Measurements from ENCODE around the gene SOX9.

SOX9 gene

GRCh38 chr17:72093707-72094106 is 27.1 kb upstream of the SOX9 start:
- Histone ChIP-seq H3K36me3 (ENCODE audit: control insufficient read depth, insufficient read depth, low read length) (no peaks in the 10 kb centered on the region), H3K27ac (ENCODE audit: insufficient read depth, low read length, poor library complexity, severe bottlenecking) (no peak overlapping the region), H3K9me3 (ENCODE audit: control insufficient read depth, low read length) (no peaks in the 10 kb centered on the region), H3K27me3 (replicated peaks; ENCODE audit: control insufficient read depth, insufficient read depth, low read length, poor library complexity, severe bottlenecking) (no peaks in the 10 kb centered on the region), H3K4me3 (ENCODE audit: insufficient read depth, low read depth, low read length, poor library complexity, severe bottlenecking) (no peak overlapping the region), H3K4me1 (ENCODE audit: control insufficient read depth, insufficient read depth, low read length, poor library complexity, severe bottlenecking) (no peaks in the 10 kb centered on the region)
- no peak for DNase-seq

DNA sequence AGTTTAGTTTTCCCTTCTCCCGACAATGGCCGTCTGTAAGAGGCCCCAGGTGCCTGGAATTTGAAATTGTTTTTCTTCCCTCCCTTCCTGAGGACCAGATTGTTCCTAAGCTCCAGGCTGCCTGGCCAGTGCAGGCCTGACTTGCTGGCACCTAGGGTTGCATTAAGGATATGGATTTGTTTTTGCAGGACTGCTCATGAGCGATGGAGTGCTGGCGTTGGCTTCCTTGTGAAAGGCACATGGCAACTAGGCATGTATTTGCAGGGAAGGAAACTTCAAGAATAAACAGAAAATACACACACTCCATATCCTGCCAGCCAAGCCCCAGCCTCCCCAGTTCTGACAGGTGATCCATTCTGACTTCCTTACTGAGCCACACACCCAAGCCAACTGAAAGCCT is 25.5 kb upstream of the SOX9 start:
- Histone ChIP-seq H3K9me3 (ENCODE audit: control insufficient read depth, low read length) (no peaks in the 10 kb centered on the region), H3K4me1 (ENCODE audit: control insufficient read depth, insufficient read depth, low read length, poor library complexity, severe bottlenecking) (no peaks in the 10 kb centered on the region), H3K4me3 (ENCODE audit: insufficient read depth, low read depth, low read length, poor library complexity, severe bottlenecking) (no peak overlapping the region), H3K27ac (ENCODE audit: insufficient read depth, low read length, poor library complexity, severe bottlenecking) (no peak overlapping the region), H3K27me3 (replicated peaks; ENCODE audit: control insufficient read depth, insufficient read depth, low read length, poor library complexity, severe bottlenecking) (no peaks in the 10 kb centered on the region), H3K36me3 (ENCODE audit: control insufficient read depth, insufficient read depth, low read length) (no peaks in the 10 kb centered on the region)
- DNase-seq, result no peak

DNA sequence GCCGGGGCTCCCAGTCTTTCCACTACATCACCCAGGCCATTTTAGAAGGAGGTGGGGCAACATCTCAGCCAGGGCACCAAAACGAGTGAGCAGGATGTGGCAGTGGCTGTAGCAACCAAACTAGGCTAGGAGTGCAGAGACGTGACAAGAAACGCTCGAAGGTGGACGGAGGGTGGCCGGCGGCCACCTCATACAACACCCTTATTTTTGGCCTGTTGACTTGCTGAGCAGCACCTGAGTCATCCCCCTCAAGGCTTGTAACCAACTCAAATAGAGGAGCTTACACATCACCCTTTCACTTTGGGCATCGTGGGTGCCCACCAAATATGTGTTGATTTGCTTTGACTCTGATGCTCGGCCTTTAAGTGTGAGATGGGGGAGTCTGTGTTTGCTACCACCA is 23.7 kb upstream of the SOX9 start:
- Histone ChIP-seq H3K4me3 (ENCODE audit: insufficient read depth, low read depth, low read length, poor library complexity, severe bottlenecking) (no peak overlapping the region), H3K27ac (ENCODE audit: insufficient read depth, low read length, poor library complexity, severe bottlenecking) (no peak overlapping the region), H3K4me1 (ENCODE audit: control insufficient read depth, insufficient read depth, low read length, poor library complexity, severe bottlenecking) (no peaks in the 10 kb centered on the region), H3K27me3 (replicated peaks; ENCODE audit: control insufficient read depth, insufficient read depth, low read length, poor library complexity, severe bottlenecking) (no peaks in the 10 kb centered on the region), H3K9me3 (ENCODE audit: control insufficient read depth, low read length) (no peaks in the 10 kb centered on the region), H3K36me3 (ENCODE audit: control insufficient read depth, insufficient read depth, low read length) (no peaks in the 10 kb centered on the region)
- DNase-seq, result no peak

DNA sequence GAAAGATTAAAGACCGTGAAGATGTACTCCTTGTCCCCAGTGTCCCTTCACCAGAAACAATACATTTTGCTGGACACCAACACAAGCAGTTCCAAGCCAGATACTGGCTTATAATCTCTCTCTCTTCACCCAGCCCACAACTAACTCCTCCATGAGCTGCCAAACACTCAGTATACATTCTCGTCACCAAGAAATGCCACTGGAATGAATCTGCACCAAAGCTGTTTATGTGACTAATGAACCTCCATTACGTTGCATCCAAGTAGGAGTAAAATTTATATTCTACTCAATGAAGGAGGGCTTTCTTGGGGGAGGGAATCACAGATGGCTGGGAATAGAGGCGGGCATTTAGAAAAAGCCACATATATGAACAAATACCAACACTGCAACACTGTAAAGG is 20.9 kb upstream of the SOX9 start:
- Histone ChIP-seq H3K27ac (ENCODE audit: insufficient read depth, low read length, poor library complexity, severe bottlenecking) (no peak overlapping the region), H3K36me3 (ENCODE audit: control insufficient read depth, insufficient read depth, low read length) (no peaks in the 10 kb centered on the region), H3K9me3 (ENCODE audit: control insufficient read depth, low read length) (no peaks in the 10 kb centered on the region), H3K4me3 (ENCODE audit: insufficient read depth, low read depth, low read length, poor library complexity, severe bottlenecking) (no peak overlapping the region), H3K27me3 (replicated peaks; ENCODE audit: control insufficient read depth, insufficient read depth, low read length, poor library complexity, severe bottlenecking) (no peaks in the 10 kb centered on the region), H3K4me1 (ENCODE audit: control insufficient read depth, insufficient read depth, low read length, poor library complexity, severe bottlenecking) (no peaks in the 10 kb centered on the region)
- no peak for DNase-seq

- no peaks in the 10 kb centered on the region for H3K36me3 ChIP-seq (ENCODE audit: control insufficient read depth, insufficient read depth, low read length)
- no peaks in the 10 kb centered on the region for H3K9me3 ChIP-seq (ENCODE audit: control insufficient read depth, low read length)
- no peak for DNase-seq
- no peaks in the 10 kb centered on the region for H3K4me1 ChIP-seq (ENCODE audit: control insufficient read depth, insufficient read depth, low read length, poor library complexity, severe bottlenecking)
- no peak overlapping the region for H3K27ac ChIP-seq (ENCODE audit: insufficient read depth, low read length, poor library complexity, severe bottlenecking)
- no peaks in the 10 kb centered on the region for H3K27me3 ChIP-seq (replicated peaks; ENCODE audit: control insufficient read depth, insufficient read depth, low read length, poor library complexity, severe bottlenecking)
- H3K4me3 ChIP-seq (ENCODE audit: insufficient read depth, low read depth, low read length, poor library complexity, severe bottlenecking), result no peak overlapping the region
Observed at GRCh38 chr17:72100470-72100869, 20.4 kb upstream of the SOX9 start.

DNA sequence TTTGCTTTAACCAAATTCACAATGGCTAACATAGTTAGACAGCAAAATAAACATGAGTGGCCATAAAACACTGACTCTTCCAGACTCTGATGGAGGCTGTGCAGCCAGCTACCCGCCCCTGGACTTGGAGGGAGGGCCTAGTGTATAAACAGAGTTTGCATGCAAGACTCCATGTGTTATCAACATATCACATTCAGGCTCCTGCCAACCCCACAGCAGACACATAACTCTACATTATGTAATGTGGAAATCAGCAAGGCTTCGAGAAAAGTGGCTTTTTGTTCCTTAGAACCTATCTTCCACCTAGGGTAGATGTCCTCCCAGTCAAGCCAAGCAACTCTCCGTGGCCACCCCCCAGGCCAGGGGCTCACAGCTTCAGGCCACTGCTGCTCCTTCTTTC is 19.3 kb upstream of the SOX9 start:
- no peak overlapping the region for H3K27ac ChIP-seq (ENCODE audit: insufficient read depth, low read length, poor library complexity, severe bottlenecking)
- no peak for DNase-seq
- no peak overlapping the region for H3K4me3 ChIP-seq (ENCODE audit: insufficient read depth, low read depth, low read length, poor library complexity, severe bottlenecking)
- no peaks in the 10 kb centered on the region for H3K9me3 ChIP-seq (ENCODE audit: control insufficient read depth, low read length)
- H3K27me3 ChIP-seq (replicated peaks; ENCODE audit: control insufficient read depth, insufficient read depth, low read length, poor library complexity, severe bottlenecking), result no peaks in the 10 kb centered on the region
- H3K4me1 ChIP-seq (ENCODE audit: control insufficient read depth, insufficient read depth, low read length, poor library complexity, severe bottlenecking), result no peaks in the 10 kb centered on the region
- no peaks in the 10 kb centered on the region for H3K36me3 ChIP-seq (ENCODE audit: control insufficient read depth, insufficient read depth, low read length)

DNA sequence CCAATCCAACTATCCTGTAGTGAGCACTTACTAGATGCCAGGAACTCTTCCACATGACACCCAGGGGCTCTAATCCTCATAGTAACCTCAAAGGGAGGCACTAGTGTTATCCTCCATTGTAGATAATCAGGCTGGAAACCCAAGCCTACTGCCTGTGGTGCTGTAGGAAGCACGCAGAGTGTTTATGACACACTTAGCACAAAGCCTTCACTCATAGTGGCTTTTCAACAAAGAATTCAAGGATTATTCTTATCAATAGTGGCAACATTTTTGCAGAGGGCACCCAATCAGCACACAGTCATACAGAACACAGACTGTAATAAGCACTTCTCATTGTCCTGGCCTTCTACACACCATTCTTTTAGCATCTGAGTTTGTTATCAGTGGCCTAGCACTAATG is 18.5 kb upstream of the SOX9 start:
- H3K4me1 ChIP-seq (ENCODE audit: control insufficient read depth, insufficient read depth, low read length, poor library complexity, severe bottlenecking), result no peaks in the 10 kb centered on the region
- no peak overlapping the region for H3K4me3 ChIP-seq (ENCODE audit: insufficient read depth, low read depth, low read length, poor library complexity, severe bottlenecking)
- DNase-seq, result no peak
- H3K27me3 ChIP-seq (replicated peaks; ENCODE audit: control insufficient read depth, insufficient read depth, low read length, poor library complexity, severe bottlenecking), result no peaks in the 10 kb centered on the region
- H3K9me3 ChIP-seq (ENCODE audit: control insufficient read depth, low read length), result no peaks in the 10 kb centered on the region
- no peak overlapping the region for H3K27ac ChIP-seq (ENCODE audit: insufficient read depth, low read length, poor library complexity, severe bottlenecking)
- H3K36me3 ChIP-seq (ENCODE audit: control insufficient read depth, insufficient read depth, low read length), result no peaks in the 10 kb centered on the region

GRCh38 chr17:72104164-72104862 is 16.5 kb upstream of the SOX9 start:
- Histone ChIP-seq H3K4me1 (ENCODE audit: control insufficient read depth, insufficient read depth, low read length, poor library complexity, severe bottlenecking) (no peaks in the 10 kb centered on the region), H3K27me3 (replicated peaks; ENCODE audit: control insufficient read depth, insufficient read depth, low read length, poor library complexity, severe bottlenecking) (no peaks in the 10 kb centered on the region), H3K36me3 (ENCODE audit: control insufficient read depth, insufficient read depth, low read length) (no peaks in the 10 kb centered on the region), H3K9me3 (ENCODE audit: control insufficient read depth, low read length) (no peaks in the 10 kb centered on the region), H3K4me3 (ENCODE audit: insufficient read depth, low read depth, low read length, poor library complexity, severe bottlenecking) (no peak overlapping the region), H3K27ac (ENCODE audit: insufficient read depth, low read length, poor library complexity, severe bottlenecking) (no peak overlapping the region)
- DNase-seq, result no peak

- H3K36me3 ChIP-seq (ENCODE audit: control insufficient read depth, insufficient read depth, low read length), result no peaks in the 10 kb centered on the region
- no peaks in the 10 kb centered on the region for H3K4me1 ChIP-seq (ENCODE audit: control insufficient read depth, insufficient read depth, low read length, poor library complexity, severe bottlenecking)
- H3K27ac ChIP-seq (ENCODE audit: insufficient read depth, low read length, poor library complexity, severe bottlenecking), result no peak overlapping the region
- no peaks in the 10 kb centered on the region for H3K27me3 ChIP-seq (replicated peaks; ENCODE audit: control insufficient read depth, insufficient read depth, low read length, poor library complexity, severe bottlenecking)
- DNase-seq, result no peak
- no peak overlapping the region for H3K4me3 ChIP-seq (ENCODE audit: insufficient read depth, low read depth, low read length, poor library complexity, severe bottlenecking)
- H3K9me3 ChIP-seq (ENCODE audit: control insufficient read depth, low read length), result no peaks in the 10 kb centered on the region
Observed at GRCh38 chr17:72104863-72105234, 16.0 kb upstream of the SOX9 start.

DNA sequence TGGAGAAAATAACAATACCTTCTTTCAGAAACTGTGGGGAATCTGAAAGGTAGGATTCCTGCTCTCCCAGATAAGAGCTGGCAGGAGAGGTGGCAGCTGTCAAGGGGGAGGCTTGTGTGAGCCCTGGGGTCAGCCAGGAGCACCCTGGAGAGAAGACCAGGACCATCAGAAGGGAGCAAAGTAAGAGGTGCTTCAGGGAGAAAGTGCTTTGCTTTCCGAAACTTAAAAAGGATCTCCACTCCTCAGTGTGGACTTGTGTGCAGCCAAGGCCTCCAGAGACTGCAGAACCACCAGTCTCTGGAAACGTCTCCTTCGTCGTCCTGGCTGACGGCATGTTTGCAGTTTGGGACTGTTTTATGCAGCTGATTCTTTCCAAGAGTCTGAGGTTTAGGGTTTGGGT is 13.7 kb upstream of the SOX9 start:
- no peak for DNase-seq
- Histone ChIP-seq H3K27me3 (replicated peaks; ENCODE audit: control insufficient read depth, insufficient read depth, low read length, poor library complexity, severe bottlenecking) (no peaks in the 10 kb centered on the region), H3K27ac (ENCODE audit: insufficient read depth, low read length, poor library complexity, severe bottlenecking) (no peak overlapping the region), H3K4me3 (ENCODE audit: insufficient read depth, low read depth, low read length, poor library complexity, severe bottlenecking) (no peak overlapping the region), H3K9me3 (ENCODE audit: control insufficient read depth, low read length) (no peaks in the 10 kb centered on the region), H3K36me3 (ENCODE audit: control insufficient read depth, insufficient read depth, low read length) (no peaks in the 10 kb centered on the region), H3K4me1 (ENCODE audit: control insufficient read depth, insufficient read depth, low read length, poor library complexity, severe bottlenecking) (no peaks in the 10 kb centered on the region)

All from effector memory CD4-positive, alpha-beta T cell (primary cell).